GM18502 (cell line): Measurements from ENCODE around the gene ERGIC1.

ENCODE experiments used
- ATAC-seq: cut with Tn5 transposase; IDR thresholded peaks from one replicate; pipeline ENCODE4 v1.9.1; 2021; ENCODE audit warnings: mild to moderate bottlenecking; ENCODE audit not compliant: unreplicated experiment, poor library complexity

ERGIC1 gene

DNA sequence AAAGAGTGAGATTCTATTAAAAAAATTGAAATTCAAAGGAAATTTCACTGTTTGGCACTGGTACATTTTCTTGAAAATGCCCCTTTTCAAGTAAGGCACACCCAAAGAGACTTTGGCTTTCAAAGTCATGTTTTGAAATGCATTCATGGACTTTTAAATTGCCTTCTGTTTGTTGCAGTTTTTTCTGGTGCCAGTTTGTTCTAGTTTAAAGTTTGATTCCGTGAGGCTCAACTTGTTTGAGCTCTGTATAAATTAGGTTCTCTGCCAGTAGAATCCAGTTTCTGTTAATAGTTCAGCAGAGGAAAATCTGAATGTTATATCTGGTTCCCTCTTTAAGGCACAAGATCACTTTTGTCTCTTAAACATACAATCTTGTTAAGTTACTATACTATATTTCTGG, 165.9 kb downstream of the ERGIC1 start:
- no peak for ATAC-seq

DNA sequence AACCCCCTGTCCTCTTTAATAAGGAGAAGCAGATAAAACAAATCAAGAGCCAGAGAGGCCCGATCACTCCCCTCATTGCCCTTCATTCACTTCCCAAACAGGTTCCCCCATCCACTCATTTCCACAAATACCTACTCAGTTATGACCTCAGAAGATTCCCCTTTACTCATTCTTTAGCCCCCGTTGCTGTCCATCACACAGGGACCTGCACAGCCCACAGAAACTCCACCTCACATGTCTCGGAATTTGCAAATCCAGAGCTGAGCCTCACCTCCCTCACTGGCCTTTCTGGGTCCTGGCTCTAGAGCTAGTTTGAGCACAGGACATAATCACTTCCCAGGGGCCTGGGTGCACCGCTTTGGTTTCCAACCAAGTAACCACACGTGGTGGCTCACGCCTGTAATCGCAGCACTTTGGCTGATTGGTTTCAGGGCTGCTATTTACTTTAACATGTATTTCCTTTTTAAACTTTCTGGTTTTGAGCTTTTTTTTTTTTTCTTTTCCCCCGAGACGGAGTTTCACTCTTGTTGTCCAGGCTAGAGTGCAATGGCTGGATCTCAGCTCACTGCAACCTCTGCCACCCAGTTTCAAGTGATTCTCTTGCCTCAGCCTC, 167.3 kb downstream of the ERGIC1 start:
- peak; percentile 75 for ATAC-seq
